ENCODE data around the gene CAMSAP2.

DNA sequence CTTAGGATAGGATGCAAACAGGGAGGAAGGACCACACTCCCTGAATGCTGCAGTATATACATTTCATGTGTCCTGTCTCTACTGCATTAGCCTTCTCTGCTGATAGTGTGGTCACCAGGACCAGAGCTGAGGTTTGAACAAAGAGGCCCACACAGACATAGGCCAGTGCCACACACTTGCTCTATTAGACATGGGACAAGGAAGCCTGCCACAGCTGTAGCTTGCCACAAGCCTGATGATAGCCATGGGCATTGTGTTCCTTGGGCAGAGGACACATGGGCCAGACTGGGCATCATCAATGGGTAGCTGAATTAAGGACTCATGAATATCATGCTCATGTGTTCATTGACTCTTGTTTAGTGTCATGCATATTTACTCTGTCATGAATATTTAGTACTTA, 10.4 kb downstream of the CAMSAP2 start:
- TF ChIP-seq, protein P1, sequence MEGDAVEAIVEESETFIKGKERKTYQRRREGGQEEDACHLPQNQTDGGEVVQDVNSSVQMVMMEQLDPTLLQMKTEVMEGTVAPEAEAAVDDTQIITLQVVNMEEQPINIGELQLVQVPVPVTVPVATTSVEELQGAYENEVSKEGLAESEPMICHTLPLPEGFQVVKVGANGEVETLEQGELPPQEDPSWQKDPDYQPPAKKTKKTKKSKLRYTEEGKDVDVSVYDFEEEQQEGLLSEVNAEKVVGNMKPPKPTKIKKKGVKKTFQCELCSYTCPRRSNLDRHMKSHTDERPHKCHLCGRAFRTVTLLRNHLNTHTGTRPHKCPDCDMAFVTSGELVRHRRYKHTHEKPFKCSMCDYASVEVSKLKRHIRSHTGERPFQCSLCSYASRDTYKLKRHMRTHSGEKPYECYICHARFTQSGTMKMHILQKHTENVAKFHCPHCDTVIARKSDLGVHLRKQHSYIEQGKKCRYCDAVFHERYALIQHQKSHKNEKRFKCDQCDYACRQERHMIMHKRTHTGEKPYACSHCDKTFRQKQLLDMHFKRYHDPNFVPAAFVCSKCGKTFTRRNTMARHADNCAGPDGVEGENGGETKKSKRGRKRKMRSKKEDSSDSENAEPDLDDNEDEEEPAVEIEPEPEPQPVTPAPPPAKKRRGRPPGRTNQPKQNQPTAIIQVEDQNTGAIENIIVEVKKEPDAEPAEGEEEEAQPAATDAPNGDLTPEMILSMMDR (conservative IDR thresholded peaks at IDR 0.05), result no peak
- TF ChIP-seq EZH2 (IDR thresholded peaks at IDR 0.05; ENCODE audit: low read depth), result no peak
